ACC112 (cell line): ENCODE data around the gene C4orf50.

ENCODE experiments used
- H2AFZ ChIP-seq: fragments of 200-600 bp; sonication (generic); one replicate; pipeline ENCODE4 v1.6.0; 2017; ENCODE audit warnings: antibody characterized with exemption, low read length; ENCODE audit not compliant: unreplicated experiment
- H3K27ac ChIP-seq: fragments of 200-600 bp; sonication (generic); 2 replicates; pipeline ENCODE4 v1.5.1; 2014; ENCODE audit warnings: low read depth, mild to moderate bottlenecking, antibody characterized with exemption, low read length, moderate library complexity
- H3K27me3 ChIP-seq: fragments of 200-600 bp; sonication (generic); 2 replicates; pipeline ENCODE4 v1.6.1; 2014; ENCODE audit warnings: mild to moderate bottlenecking, antibody characterized with exemption, low read length, moderate library complexity, mixed read lengths; ENCODE audit not compliant: insufficient read depth
- H3K36me3 ChIP-seq: fragments of 200-600 bp; sonication (generic); 2 replicates; pipeline ENCODE4 v1.6.1; 2016; ENCODE audit warnings: mild to moderate bottlenecking, antibody characterized with exemption, low read length, moderate library complexity, mixed read lengths; ENCODE audit not compliant: insufficient read depth
- H3K4me1 ChIP-seq: fragments of 200-600 bp; sonication (generic); one replicate; pipeline ENCODE4 v1.6.1; 2016; ENCODE audit warnings: low read length, mixed read lengths; ENCODE audit not compliant: insufficient read depth, unreplicated experiment, control insufficient read depth
- H3K4me3 ChIP-seq: fragments of 200-600 bp; sonication (generic); 2 replicates; pipeline ENCODE4 v1.5.1; 2014; ENCODE audit warnings: mild to moderate bottlenecking, low read depth, low read length
- H3K79me2 ChIP-seq: fragments of 200-600 bp; sonication (generic); one replicate; pipeline ENCODE4 v1.6.0; 2016; ENCODE audit warnings: low read length; ENCODE audit not compliant: control insufficient read depth, unreplicated experiment, insufficient read depth

C4orf50 gene

DNA sequence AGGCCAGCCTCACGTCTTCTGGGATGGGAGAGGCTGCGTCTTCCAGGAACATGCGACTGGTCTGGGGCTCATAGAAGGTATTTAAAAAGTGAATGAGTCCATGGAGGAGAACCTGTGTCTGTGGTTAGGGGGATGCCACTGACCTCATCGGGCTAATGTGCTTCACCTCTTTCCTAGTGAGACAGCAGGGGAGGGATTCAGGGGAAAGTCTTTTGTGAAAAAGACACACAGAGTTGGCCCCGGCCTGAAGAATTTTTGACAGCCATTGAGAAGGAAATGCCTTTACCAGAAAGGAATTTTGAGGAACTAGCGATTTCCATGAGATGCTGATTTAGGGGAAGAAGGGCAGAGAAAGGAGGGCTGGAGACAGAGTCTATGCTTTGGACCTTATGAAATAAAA lies 11.0 kb upstream of the C4orf50 start:
- Histone ChIP-seq H3K79me2 (no peaks in the 10 kb centered on the region), H3K4me1 (no peaks in the 10 kb centered on the region), H3K36me3 (no peaks in the 10 kb centered on the region), H3K4me3 (no peak overlapping the region), H3K27ac (no peak overlapping the region), H3K27me3 (peaks cover 32% of the 10 kb centered on the region), H2AFZ (no peak overlapping the region)

DNA sequence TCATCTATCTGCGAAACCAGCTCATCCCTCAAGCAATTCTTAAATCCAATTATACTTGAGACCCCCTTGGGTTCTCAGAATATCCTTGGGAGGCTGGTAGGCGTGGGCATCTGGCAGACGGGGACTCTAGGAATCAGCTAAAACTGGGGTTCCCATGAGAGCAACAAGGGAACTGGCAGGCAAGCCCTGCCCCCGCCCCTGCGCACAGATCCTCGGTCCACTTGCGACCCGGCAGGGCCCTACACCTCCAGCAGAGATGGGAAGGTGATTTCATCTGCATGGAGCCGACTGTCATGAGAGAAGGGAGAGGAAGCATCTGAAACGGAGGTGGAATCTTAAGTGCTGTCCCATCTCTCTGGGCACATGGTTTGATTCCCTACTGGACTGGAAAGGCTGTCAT lies 9.9 kb upstream of the C4orf50 start:
- Histone ChIP-seq H3K36me3 (no peaks in the 10 kb centered on the region), H3K27me3 (peaks cover 32% of the 10 kb centered on the region), H3K27ac (no peak overlapping the region), H3K79me2 (no peaks in the 10 kb centered on the region), H3K4me3 (no peak overlapping the region), H3K4me1 (no peaks in the 10 kb centered on the region), H2AFZ (no peak overlapping the region)

DNA sequence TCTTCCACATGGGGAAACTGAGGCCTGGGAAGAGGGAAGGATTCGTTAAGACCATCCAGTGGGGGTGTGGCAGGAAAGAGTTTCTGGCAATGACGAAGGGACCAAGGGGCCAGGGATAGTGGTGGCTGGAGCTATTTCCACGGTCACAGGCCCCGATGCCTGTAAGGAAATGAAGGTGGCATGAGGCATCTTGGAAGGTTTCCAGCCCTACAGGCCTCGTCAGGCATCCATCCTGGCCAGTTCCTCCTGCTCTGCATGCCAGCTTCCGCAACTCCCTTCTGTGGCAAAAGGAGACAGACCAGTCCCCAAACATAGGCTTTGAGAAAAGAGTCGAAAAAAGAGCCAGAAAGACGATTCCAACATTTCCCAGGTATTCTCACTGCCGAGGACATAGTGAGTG lies 9.2 kb upstream of the C4orf50 start:
- no peaks in the 10 kb centered on the region for H3K4me1 ChIP-seq
- H3K27ac ChIP-seq: no peak overlapping the region
- H3K4me3 ChIP-seq: no peak overlapping the region
- H2AFZ ChIP-seq: no peak overlapping the region
- H3K79me2 ChIP-seq: no peaks in the 10 kb centered on the region
- H3K27me3 ChIP-seq: peaks cover 31% of the 10 kb centered on the region
- H3K36me3 ChIP-seq: no peaks in the 10 kb centered on the region

DNA sequence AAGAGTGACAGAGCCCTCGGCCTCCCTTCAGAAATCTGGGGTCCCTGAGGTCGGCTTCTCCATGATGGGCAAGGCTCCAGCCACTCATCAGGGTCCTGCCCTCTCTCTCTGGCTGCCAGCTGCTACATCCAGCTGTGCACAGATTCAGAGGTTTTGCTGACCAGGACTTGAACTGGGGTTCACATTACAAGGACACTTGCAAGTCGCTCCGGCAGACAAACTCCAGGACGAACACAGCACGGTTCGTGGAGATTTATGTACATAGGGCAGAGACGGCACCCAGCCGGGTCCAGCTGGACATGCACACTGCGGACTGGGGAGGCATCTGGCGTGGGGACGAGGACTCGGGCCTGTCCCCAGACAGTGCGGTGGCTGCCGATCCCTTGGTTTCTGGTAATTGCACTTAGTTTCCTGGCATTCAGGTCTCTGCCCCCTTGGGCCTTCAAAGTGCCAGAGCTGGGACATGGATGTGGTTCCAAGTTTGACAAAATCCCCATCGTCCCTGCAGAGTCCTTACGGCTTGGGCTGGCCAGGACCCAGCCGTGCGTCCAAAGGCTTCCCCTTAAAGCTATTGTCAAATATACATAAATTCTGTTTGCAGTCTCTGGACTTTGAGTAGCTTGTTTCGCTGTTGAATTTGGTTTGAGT lies 6.2 kb upstream of the C4orf50 start:
- Histone ChIP-seq H3K4me3 (no peak overlapping the region), H3K36me3 (no peaks in the 10 kb centered on the region), H2AFZ (no peak overlapping the region), H3K27me3 (peaks cover 19% of the 10 kb centered on the region), H3K27ac (no peak overlapping the region), H3K4me1 (no peaks in the 10 kb centered on the region), H3K79me2 (no peaks in the 10 kb centered on the region)

DNA sequence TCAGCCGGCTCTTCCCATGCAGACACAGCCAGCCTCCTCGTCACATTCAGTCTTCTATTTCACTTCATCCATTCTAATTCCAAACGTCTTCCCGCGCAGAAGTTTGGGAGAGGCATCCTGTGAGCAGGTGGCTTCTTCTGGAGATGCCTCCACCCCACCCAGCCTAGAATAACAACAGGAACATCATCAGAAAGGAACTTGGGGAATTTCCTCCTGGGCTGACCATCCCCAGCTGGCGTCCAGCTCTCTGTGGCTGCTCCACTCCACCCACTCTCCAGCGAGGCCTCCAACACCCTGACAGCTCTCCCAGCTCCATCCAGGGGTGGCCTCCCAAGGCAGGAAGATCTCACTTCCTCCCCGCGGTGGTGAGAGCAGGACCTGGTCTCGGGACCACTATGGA lies 5.5 kb upstream of the C4orf50 start:
- no peaks in the 10 kb centered on the region for H3K79me2 ChIP-seq

DNA sequence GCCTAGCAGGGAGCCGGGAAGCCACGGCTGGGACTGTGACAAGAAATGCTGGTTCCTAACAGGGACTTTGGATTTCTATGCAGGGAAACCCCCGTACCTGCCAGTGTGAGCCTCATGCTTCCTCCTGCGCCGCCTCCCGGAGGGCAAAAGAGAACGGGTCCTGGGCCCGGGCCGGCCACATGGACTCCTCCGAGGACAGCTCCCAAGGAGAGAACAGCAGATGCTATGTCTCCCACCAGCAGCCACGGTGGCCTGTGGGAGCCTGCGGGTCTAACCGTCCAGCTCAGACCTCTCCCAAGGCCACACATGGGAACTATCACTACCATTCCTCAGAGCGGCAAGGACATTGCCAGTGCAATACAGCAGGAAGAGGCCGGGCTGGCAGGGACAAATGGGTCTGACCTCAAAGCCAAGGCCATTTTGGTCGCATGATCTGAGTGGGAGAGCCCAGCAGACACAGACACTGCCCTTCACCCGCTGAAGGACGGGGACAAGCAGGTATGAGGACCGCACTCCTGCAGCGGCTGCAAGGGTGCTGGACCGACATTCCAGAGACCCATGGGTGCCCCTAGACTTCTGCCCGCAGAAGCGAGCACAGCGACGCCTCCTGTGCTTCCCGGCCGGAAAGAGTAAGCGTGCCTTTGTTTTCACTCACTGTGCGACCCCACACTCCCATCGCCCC lies 4.5 kb upstream of the C4orf50 start:
- H2AFZ ChIP-seq: no peak overlapping the region
- H3K4me1 ChIP-seq: no peaks in the 10 kb centered on the region
- no peak overlapping the region for H3K27ac ChIP-seq
- no peaks in the 10 kb centered on the region for H3K36me3 ChIP-seq
- no peaks in the 10 kb centered on the region for H3K79me2 ChIP-seq
- peaks cover 10% of the 10 kb centered on the region for H3K27me3 ChIP-seq
- H3K4me3 ChIP-seq: no peak overlapping the region

More for the DNA sequence above, 5.5 kb upstream of the C4orf50 start:
- Histone ChIP-seq H3K4me3 (no peak overlapping the region), H2AFZ (no peak overlapping the region), H3K36me3 (no peaks in the 10 kb centered on the region), H3K27ac (no peak overlapping the region), H3K27me3 (peaks cover 12% of the 10 kb centered on the region), H3K4me1 (no peaks in the 10 kb centered on the region)

DNA sequence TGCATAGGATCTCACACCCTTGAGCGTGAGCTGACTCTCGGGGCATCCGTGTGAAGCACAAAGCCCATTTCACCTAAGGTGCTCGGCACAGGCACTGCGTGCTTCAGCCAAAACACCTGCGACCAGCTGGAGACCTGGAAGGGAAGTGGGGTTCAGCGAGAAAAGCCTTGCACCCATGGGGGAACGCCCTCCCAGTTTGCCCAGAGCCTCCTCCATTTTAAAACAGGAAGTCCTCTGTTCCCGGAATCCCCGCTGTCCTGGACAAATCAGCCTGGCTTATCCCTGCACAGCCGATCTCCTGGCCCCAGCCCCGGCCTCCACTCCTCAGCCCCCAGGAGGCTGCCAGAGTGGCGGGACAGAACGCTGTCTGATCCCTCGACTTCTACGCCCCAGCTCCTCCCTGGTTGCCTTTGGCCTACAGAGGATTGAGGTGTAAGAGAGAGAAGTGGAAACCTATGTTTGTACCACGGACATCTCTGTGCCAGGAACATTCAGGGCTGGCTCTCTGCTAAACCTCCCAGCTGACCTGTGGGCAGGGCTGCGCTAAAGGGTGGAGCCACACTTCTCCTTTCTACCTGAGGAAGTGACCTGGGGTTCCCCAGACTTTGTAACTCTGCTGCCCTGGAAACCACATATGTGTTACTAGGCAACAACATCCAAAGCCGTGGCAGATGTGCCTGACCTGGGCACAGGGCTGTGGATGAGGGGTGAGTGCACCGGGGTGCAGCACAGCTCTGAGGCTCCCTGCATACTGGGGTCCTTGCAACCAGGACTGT lies 3.8 kb upstream of the C4orf50 start:
- H3K36me3 ChIP-seq: no peaks in the 10 kb centered on the region
- H3K27me3 ChIP-seq: peaks cover 8% of the 10 kb centered on the region
- no peaks in the 10 kb centered on the region for H3K79me2 ChIP-seq
- no peak overlapping the region for H2AFZ ChIP-seq
- no peak overlapping the region for H3K27ac ChIP-seq
- H3K4me3 ChIP-seq: no peak overlapping the region
- no peaks in the 10 kb centered on the region for H3K4me1 ChIP-seq

DNA sequence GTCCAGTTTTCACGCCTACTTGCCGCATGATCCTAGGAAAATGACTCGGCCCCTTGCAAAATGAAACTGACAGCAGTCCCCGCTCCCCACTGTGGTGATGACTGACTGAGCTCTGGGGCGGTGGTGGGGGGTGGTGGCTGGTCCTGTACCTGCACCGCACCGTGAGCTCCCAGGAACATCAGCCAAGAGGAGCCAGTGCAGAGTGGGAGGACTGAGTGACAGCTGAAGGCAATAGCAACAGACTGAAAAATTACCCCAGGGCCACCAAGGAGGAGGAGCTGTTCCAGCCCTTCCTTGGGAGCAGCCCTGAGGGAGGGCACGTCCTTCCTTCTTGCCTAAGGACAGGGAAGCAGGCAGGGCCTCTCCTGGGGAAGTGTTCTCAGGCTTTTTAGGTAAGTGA lies 2.4 kb upstream of the C4orf50 start:
- no peaks in the 10 kb centered on the region for H3K4me1 ChIP-seq
- H3K27me3 ChIP-seq: peaks cover 8% of the 10 kb centered on the region

DNA sequence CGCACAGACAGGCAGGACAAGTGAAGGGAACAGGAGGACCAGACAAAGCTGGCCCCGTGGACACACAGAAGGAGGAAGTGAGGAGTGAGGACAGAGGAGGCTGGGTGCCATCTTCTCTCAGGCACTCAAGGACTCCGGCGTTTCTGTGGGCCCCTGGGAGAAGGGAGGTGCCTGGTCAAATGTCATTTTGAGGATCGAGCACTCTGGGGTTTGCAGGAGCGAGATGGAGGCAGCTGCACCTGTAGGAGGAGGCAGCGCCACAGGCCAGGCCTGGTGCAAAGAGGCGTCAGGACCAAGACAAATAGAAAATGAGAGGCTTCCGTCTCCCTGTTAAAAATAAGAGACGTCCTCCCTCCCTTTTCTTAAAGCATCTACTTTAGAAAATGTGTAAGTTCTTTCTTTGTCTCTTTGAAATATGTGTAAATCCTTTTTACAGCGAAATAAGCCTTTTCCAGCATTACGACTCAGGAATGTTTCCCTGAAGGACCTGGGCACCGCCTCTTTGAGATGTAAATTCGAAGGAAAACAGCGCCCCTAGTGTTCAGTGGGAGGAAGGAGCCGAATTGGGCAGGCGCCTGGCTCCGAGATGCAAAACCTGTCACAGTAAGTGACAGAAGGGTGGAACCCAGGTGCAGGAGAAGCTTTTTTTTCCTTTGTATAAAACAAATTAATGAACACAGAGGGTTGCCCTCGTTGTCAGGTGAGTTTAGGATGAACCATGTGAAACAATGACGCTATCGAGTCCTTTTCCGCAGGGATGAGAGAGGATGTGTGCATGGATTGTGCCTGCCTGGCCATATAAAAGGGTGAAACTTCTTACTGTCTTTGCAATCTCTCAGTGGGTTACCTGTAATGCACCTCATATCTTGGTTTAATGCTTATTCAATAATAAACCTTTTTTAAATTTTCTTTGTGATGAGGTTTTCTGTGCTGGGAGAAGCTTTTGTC lies 1.4 kb upstream of the C4orf50 start:
- H3K4me1 ChIP-seq: no peaks in the 10 kb centered on the region
- no peak overlapping the region for H3K4me3 ChIP-seq
- peaks cover 8% of the 10 kb centered on the region for H3K27me3 ChIP-seq
- H3K36me3 ChIP-seq: no peaks in the 10 kb centered on the region
- no peaks in the 10 kb centered on the region for H3K79me2 ChIP-seq
- H2AFZ ChIP-seq: no peak overlapping the region
- H3K27ac ChIP-seq: no peak overlapping the region

More for the DNA sequence above, 2.4 kb upstream of the C4orf50 start:
- Histone ChIP-seq H3K79me2 (no peaks in the 10 kb centered on the region), H3K36me3 (no peaks in the 10 kb centered on the region), H3K4me3 (no peak overlapping the region), H2AFZ (no peak overlapping the region), H3K27ac (no peak overlapping the region)

DNA sequence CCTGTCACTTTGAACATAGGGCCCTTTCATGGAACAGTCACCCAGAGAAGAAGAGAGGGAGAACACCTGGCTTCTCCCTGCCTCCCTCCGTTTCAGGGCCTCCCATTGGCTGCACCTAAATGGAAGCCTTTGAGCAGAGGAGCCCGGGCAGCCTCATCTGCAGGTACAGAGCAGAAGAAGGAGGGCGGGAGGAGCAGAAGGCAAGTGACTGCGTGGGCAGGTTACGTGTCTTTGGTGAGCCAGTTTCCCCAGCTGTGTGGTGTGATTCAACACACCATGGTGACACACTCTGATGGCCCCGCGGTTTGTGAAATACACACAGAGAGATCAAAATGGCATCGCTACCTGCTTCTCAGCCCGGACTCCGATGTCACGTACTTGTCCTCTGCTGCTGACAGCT lies 431 bp downstream of the C4orf50 start:
- H3K4me1 ChIP-seq: no peaks in the 10 kb centered on the region
- H3K36me3 ChIP-seq: no peaks in the 10 kb centered on the region
- no peak overlapping the region for H2AFZ ChIP-seq
- peaks cover 8% of the 10 kb centered on the region for H3K27me3 ChIP-seq
- H3K27ac ChIP-seq: no peak overlapping the region
- H3K4me3 ChIP-seq: no peak overlapping the region
- H3K79me2 ChIP-seq: no peaks in the 10 kb centered on the region
